ENCODE results near the gene PES1. TPM values are rescaled to one million over a fixed set of nuclear protein-coding genes. Genes with fewer than 3 reads are reported as not detected.

PES1 gene
- total RNA-seq, 1 donor = 54.9 TPM

- no peak overlapping the region for H3K4me3 ChIP-seq (ENCODE audit: low read depth, low read length)
- no peak for DNase-seq (ENCODE audit: low read depth)
- no peak for TF ChIP-seq CTCF (IDR thresholded peaks at IDR 0.05; ENCODE audit: insufficient read depth, low read length)
Observed at GRCh38 chr22:30607939-30608338, 16.2 kb upstream of the PES1 start.

- peak overlapping the region; percentile 67 for H3K4me3 ChIP-seq (ENCODE audit: low read depth, low read length)
- DNase-seq (ENCODE audit: low read depth) = no peak
- TF ChIP-seq CTCF (IDR thresholded peaks at IDR 0.05; ENCODE audit: insufficient read depth, low read length) = no peak
Observed at GRCh38 chr22:30607300-30607930, 15.7 kb upstream of the PES1 start.

- peak within 1 kb of the TSS; percentile 67 for H3K4me3 ChIP-seq (ENCODE audit: low read depth, low read length)
- peak; percentile 9 for TF ChIP-seq CTCF (IDR thresholded peaks at IDR 0.05; ENCODE audit: insufficient read depth, low read length)
- DNase-seq (ENCODE audit: low read depth) = peak; percentile 59
Observed at GRCh38 chr22:30606455-30607299, 15.0 kb upstream of the PES1 start, which contains the start of gene TCN2. TCN2 (plus strand) TSS chr22:30607174; CDS start chr22:30607332, 158 bp downstream.

GRCh38 chr22:30605449-30606110 lies 13.9 kb upstream of the PES1 start:
- H3K4me3 ChIP-seq (ENCODE audit: low read depth, low read length) = no peak overlapping the region
- TF ChIP-seq CTCF (IDR thresholded peaks at IDR 0.05; ENCODE audit: insufficient read depth, low read length) = peak; percentile 69
- DNase-seq (ENCODE audit: low read depth) = peak; percentile 45

GRCh38 chr22:30604723-30605122 lies 13.0 kb upstream of the PES1 start:
- no peak for TF ChIP-seq CTCF (IDR thresholded peaks at IDR 0.05; ENCODE audit: insufficient read depth, low read length)
- DNase-seq (ENCODE audit: low read depth) = no peak

GRCh38 chr22:30603801-30604200 lies 12.1 kb upstream of the PES1 start:
- TF ChIP-seq CTCF (IDR thresholded peaks at IDR 0.05; ENCODE audit: insufficient read depth, low read length) = no peak
- no peak for DNase-seq (ENCODE audit: low read depth)
- H3K4me3 ChIP-seq (ENCODE audit: low read depth, low read length) = no peak overlapping the region

More at GRCh38 chr22:30604723-30605122, 13.0 kb upstream of the PES1 start:
- H3K4me3 ChIP-seq (ENCODE audit: low read depth, low read length) = no peak overlapping the region

Data from fibroblast of the aortic adventitia (primary cell).